ENCODE results near the gene SCP2.

SCP2 gene

DNA sequence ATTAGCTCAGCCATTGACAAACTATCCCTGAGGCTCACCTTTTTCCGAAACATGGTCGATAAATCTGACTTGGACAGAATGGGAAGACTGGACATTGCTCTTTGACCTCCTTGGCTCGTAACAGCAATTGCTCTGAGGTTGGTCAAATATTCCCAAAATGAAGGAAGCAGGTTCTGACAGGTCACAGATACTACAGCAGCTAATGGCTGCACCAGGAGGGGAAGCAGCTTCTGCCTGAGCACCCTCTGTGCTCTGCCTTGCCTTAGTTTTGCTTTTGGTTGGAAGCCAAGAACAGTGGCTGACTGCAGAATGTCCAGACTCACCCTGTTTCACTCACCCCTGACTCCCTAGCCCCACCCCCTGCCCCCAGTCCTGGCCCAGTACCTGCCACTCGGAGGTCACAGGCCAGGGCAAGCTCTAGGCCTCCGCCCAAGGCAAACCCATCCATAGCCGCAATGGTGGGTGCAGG lies 20.9 kb upstream of the SCP2 start:
- no peak for DNase-seq
- Mint-ChIP-seq H3K4me1 (peaks cover 14% of the 10 kb centered on the region), H3K27ac (no peak overlapping the region), H3K4me3 (no peak overlapping the region), H3K27me3 (ENCODE audit: low read depth, poor library complexity) (peaks cover 7% of the 10 kb centered on the region), H3K36me3 (ENCODE audit: low read depth) (no peaks in the 10 kb centered on the region), H3K9me3 (no peaks in the 10 kb centered on the region)
- TF ChIP-seq, protein P1, sequence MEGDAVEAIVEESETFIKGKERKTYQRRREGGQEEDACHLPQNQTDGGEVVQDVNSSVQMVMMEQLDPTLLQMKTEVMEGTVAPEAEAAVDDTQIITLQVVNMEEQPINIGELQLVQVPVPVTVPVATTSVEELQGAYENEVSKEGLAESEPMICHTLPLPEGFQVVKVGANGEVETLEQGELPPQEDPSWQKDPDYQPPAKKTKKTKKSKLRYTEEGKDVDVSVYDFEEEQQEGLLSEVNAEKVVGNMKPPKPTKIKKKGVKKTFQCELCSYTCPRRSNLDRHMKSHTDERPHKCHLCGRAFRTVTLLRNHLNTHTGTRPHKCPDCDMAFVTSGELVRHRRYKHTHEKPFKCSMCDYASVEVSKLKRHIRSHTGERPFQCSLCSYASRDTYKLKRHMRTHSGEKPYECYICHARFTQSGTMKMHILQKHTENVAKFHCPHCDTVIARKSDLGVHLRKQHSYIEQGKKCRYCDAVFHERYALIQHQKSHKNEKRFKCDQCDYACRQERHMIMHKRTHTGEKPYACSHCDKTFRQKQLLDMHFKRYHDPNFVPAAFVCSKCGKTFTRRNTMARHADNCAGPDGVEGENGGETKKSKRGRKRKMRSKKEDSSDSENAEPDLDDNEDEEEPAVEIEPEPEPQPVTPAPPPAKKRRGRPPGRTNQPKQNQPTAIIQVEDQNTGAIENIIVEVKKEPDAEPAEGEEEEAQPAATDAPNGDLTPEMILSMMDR (IDR thresholded peaks at IDR 0.05): no peak

DNA sequence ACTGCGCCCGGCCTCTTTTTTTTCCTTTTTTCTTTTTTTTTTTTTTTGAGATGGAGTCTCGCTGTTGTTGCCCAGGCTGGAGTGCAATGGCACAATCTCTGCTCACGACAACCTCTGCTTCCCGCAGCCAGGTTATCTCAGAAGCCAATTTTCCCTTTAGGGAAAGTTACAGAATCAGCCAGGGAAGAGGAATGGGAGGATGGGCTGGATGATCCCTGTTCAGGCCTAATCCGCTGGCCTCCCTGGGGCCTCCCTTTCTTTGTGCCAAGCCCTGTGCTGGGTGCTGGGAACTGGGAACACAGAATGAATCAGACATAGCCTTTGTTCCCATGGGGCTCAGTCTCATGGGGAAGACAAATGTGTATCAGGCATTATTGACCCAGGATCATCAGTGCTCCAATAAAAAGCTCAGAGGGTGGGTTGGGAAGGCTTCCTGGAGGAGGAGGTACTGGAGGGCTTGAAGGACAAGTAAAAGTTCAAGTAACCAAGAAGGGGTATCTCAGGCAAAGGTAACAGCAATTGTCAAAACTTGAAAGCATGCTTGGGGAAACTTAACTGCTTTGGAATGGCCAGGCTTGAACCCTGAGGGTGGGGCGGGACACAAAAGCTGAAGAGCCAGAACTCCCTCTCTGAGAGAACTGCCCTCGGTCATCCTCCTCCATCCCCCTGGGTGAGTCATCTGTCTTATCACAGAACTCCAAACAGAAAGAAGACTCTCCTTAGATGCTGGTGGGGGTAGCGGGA lies 19.8 kb upstream of the SCP2 start:
- peaks cover 14% of the 10 kb centered on the region for H3K4me1 Mint-ChIP-seq
- TF ChIP-seq, protein P1 (IDR thresholded peaks at IDR 0.05): no peak
- no peak overlapping the region for H3K27ac Mint-ChIP-seq
- H3K36me3 Mint-ChIP-seq (ENCODE audit: low read depth): no peaks in the 10 kb centered on the region
- DNase-seq: no peak
- no peak overlapping the region for H3K4me3 Mint-ChIP-seq
- H3K9me3 Mint-ChIP-seq: no peaks in the 10 kb centered on the region
- H3K27me3 Mint-ChIP-seq (ENCODE audit: low read depth, poor library complexity): peaks cover 7% of the 10 kb centered on the region

DNA sequence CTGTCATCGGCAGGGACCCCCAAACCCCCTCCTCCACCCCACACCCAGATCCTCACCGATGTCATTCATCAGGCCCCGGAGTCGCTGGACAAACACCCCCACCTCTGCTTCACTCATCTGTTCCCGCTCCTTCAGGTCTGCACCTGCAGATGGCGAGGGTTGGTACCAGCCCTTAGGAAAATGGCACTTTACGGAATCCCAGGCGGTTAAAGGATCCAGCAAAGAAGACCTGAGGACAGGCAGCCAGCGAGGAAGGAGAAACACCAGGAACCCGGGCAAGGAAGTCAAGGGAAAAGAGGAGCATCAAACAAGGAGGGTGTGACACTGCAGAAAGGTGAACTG lies 19.3 kb upstream of the SCP2 start:
- Mint-ChIP-seq H3K36me3 (ENCODE audit: low read depth) (no peaks in the 10 kb centered on the region), H3K4me3 (no peak overlapping the region), H3K9me3 (no peaks in the 10 kb centered on the region)

DNA sequence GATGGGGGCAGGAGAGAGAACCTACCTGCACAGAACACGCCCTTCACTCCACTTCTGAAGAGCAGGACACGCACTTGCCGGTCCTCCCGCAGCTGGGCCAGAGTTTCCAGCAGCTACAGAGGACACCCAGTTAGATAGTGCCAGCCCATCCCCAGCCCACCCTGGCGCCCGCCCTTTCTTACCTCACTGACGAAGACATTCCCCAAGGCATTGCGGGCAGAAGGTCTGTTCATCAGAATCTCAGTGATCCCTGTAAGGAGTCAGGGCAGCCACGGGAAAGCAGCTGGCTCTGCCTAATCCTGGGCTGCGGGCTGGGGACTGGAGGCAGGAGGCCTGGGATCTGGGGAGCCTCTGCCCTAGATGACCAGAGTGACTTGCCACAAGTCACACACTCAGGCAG lies 15.5 kb upstream of the SCP2 start:
- no peak for DNase-seq
- Mint-ChIP-seq H3K9me3 (no peaks in the 10 kb centered on the region), H3K36me3 (ENCODE audit: low read depth) (no peaks in the 10 kb centered on the region), H3K27me3 (ENCODE audit: low read depth, poor library complexity) (peaks cover 7% of the 10 kb centered on the region), H3K4me1 (no peaks in the 10 kb centered on the region), H3K4me3 (no peak overlapping the region), H3K27ac (no peak overlapping the region)
- TF ChIP-seq, protein P1 (IDR thresholded peaks at IDR 0.05): no peak

More for the DNA sequence above, 19.3 kb upstream of the SCP2 start:
- no peak for DNase-seq
- Mint-ChIP-seq H3K27me3 (ENCODE audit: low read depth, poor library complexity) (peaks cover 7% of the 10 kb centered on the region), H3K4me1 (peaks cover 14% of the 10 kb centered on the region), H3K27ac (no peak overlapping the region)
- TF ChIP-seq, protein P1 (IDR thresholded peaks at IDR 0.05): no peak

DNA sequence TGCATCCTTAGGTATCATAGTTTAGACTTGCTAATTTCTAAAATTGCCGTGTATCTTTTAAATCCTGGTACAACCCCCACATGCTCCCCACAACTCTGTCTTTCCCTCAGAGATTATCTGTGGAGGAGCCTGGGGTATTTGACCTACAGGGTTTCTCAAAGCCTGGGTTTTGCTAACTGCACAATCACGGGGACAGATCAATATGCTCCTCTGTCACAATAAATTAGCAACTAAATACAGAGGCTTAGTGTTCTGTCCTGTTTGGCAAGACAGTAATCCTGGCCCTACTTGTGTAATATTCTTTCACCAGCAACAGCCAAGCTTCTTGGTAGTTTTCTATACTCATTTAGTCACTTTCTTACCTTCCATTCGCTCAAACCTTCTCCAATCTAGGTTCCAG lies 14.1 kb upstream of the SCP2 start:
- no peaks in the 10 kb centered on the region for H3K36me3 Mint-ChIP-seq (ENCODE audit: low read depth)
- peaks cover 8% of the 10 kb centered on the region for H3K27me3 Mint-ChIP-seq (ENCODE audit: low read depth, poor library complexity)
- peaks cover 4% of the 10 kb centered on the region for H3K9me3 Mint-ChIP-seq
- no peaks in the 10 kb centered on the region for H3K4me1 Mint-ChIP-seq
- no peak overlapping the region for H3K27ac Mint-ChIP-seq
- no peak for DNase-seq
- TF ChIP-seq, protein P1 (IDR thresholded peaks at IDR 0.05): no peak
- no peak overlapping the region for H3K4me3 Mint-ChIP-seq

GRCh38 chr1:52913537-52913936 lies 13.5 kb upstream of the SCP2 start:
- DNase-seq: peak; percentile 23

More at GRCh38 chr1:52913537-52913936, 13.5 kb upstream of the SCP2 start:
- H3K4me1 Mint-ChIP-seq: no peaks in the 10 kb centered on the region
- H3K36me3 Mint-ChIP-seq (ENCODE audit: low read depth): no peaks in the 10 kb centered on the region
- peaks cover 10% of the 10 kb centered on the region for H3K27me3 Mint-ChIP-seq (ENCODE audit: low read depth, poor library complexity)
- no peak overlapping the region for H3K27ac Mint-ChIP-seq
- TF ChIP-seq, protein P1 (IDR thresholded peaks at IDR 0.05): no peak
- H3K9me3 Mint-ChIP-seq: peaks cover 4% of the 10 kb centered on the region
- H3K4me3 Mint-ChIP-seq: no peak overlapping the region

All from nephron progenitor cell (in vitro differentiated cells).